Stromal cell of bone marrow (primary cell): ENCODE measurements around the gene F11R.
A peak's percentile ranks its signal among the peaks of the same experiment; 100 is the strongest.
"Not testable (repeated sequence)": the region's sequence is repeated elsewhere in the genome, so short reads cannot be mapped to it uniquely, and the experiment has no call there.

ENCODE experiments used
- DNase-seq: peaks from one replicate; pipeline ENCODE4 v3.0.0-alpha.2; 2012; ENCODE audit warnings: low read depth

Gene F11R

DNA sequence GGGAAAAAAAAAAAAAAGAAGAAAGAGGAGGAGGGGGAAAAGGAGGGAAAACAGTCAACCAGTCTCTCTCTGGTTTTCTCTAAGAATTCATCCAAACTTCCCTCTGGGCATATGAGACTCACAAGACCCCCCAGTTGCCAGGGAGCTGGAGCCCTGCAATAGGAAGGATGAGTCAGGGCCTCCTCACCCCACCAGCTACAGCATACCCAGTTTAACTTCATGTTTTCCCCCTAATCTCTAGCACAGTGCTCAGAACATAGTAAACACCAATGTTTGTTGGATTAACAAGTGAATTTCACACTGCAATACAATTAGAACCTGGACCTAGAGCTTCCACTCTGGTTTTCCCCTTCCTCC lies 7.8 kb downstream of the F11R start:
- no peak for DNase-seq

DNA sequence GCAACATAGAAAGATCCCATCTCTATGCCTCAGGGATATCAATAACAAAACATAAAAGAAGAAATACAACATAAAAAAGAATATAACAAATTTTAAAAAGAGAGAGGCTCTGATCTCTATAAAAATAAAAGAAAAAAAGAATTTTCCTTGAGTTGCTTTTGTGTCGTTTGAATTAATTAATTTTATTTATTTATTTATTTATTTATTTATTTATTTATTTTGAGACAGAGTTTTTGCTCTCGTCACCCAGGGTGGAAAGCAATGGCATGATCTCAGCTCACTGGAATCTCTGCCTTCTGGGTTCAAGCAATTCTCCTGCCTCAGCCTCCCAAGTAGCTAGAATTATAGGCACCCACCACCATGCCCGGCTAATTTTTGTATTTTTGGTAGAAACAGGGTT lies 8.5 kb downstream of the F11R start:
- no peak for DNase-seq

DNA sequence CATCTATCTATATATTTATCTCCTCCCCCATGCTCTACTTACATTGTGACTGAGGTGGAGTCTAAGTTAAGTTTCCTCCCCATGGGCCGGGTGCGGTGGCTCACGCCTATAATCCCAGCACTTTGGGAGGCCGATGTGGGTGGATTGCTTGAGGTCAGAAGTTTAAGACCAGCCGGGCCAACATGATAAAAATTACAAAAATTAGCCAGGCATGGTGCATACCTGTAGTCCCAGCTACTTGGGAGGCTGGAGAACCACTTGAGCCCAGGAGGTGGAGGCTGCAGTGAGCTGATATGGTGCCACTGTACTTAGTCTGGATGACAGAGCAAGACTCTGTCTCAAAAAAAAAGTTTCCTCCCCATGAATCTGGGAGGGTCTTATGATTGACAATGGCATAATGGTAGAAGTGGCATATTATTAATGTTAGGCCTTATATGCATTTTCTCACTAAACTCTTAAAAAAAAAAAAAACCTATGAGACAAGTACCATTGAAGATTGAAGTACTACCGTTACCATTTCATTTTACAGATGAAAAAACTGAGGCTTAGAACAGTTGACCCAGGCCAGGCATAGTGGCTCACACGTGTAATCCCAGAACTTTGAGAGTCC lies 11.2 kb downstream of the F11R start:
- DNase-seq, result no peak

DNA sequence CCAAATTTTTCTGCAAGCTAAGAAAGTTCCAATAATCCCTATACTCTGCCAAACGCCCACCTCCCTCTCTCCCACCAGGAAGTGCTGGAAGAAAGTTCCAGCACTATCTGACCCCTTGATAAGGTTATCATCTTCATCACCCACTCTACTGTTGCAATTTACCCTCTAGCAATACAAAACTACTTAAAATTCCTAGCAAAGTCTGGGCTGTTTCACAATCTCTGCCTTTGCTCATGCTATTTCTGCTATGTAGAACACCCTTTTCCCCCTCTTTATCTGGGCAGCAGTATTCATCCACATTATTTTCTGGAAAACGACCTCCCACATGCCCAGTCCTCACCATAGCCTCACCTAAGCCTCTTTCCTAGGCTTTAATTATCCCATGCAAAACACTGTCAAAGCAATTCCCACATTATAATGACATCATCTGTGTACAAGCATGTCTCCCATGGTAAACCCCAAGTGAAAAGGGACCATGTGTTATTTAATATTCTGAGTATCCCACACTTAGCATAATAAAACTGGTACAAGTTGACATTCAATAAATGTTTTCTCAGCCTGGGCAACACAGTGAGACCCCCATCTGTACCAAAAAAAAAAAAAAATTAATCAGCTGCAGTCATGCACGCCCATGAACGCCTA lies 12.0 kb downstream of the F11R start:
- DNase-seq, result no peak

DNA sequence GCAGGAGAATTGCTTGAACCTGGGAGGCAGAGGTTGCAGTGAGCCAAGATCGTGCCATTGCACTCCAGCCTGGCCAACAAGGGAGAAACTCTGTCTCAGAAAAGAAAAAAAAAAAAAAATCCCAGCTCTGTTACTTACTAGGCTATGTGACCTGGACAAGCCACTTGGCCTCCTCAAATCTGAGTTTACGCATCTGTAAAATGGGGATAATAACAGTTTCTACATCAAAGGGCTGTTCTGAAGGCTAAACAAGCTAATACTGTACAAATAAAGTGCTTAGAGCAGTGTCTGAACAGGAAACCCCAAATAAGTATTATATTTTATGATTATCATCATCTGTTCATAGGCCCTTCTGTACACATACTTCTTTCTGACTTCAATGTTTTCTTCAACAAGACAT lies 13.6 kb downstream of the F11R start:
- no peak for DNase-seq

DNA sequence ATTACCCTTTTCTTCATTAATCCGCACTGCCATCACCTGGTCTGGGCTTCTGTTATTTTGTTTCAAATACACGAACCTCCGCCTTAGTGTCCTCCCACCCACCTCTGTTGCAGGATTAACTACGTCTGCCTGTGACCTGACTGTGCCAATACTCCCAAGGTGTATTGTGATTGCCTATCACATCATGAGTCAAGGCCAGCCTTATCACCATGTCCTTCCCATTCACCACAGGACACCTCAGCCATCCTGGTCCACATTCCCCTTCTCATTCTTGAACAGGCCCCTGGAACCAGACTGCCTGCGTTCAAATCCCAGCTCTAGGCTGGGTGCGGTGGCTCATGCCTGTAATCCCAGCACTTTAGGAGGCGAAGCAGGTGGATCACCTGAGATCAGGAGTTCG lies 14.4 kb downstream of the F11R start:
- no peak for DNase-seq

DNA sequence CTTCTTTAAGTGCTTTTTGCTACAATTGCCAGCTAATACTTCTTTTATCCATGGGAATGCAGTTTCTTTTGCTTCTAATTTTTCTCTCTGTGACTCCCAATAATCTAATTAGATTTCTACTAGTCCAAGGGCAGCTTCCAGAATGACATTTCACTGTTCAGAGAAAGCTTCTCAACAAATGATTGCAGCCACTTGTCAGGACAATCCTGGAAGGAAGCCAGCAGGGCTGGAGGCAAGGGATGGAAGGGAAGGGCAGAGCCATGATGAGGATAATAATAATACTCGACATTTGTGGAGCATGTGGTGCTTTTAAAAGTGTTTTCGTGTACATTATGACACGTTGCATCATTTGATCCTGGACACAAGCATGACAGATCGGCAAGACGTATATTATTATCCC lies 19.4 kb downstream of the F11R start:
- DNase-seq, result no peak

DNA sequence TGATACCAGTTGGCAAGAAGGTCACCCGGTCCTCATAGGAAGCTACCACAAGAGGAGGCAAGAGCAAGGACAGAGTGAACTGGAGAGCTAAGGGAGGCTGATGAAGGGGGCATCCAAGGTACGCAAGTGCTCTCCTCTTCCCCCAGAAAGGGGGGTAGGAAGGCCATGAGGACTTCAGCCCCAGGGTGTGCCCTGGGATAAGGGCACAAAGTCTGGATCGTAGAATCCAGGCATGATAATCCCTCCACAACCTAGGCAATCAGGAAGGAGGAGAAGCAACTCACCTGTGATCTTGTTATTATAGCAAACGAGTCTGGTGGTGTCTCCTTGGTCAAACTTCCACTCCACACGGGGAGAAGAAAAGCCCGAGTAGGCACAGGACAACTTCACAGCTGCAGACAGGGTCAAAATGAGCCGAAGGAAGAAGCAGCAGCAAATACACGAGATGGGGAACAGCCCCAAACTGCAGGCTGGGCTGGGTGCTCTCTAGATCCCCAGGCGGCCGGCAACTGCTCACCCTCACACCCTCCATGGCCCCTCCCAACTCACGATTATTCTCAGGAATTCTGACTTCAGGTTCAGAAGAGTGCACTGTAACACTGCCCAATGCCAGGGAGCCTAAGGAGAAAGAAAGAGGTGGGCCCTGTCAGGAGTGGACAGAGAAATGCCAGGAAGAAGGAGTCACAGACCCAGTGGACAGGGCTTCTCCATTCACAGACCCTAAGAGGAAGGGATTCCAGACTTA lies 20.0 kb downstream of the F11R start:
- DNase-seq, result no peak

DNA sequence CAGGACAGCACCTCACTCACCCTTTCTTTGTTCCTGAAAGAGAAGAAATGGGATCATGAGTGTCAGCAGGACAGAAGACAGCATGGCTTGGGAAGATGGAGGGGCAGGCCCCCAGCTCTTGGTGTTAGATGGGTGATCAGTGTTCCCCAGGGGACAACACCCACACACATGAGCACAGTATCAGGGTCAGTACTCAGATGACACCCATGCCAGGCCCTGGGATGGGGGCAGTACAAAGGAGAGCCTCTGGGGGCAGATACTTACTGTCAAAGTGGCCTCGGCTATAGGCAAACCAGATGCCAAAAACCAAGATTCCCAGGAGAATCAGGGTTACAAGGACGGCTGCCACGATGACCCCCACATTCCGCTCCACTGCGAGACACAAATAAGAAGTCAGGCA lies 21.6 kb downstream of the F11R start:
- no peak for DNase-seq

DNA sequence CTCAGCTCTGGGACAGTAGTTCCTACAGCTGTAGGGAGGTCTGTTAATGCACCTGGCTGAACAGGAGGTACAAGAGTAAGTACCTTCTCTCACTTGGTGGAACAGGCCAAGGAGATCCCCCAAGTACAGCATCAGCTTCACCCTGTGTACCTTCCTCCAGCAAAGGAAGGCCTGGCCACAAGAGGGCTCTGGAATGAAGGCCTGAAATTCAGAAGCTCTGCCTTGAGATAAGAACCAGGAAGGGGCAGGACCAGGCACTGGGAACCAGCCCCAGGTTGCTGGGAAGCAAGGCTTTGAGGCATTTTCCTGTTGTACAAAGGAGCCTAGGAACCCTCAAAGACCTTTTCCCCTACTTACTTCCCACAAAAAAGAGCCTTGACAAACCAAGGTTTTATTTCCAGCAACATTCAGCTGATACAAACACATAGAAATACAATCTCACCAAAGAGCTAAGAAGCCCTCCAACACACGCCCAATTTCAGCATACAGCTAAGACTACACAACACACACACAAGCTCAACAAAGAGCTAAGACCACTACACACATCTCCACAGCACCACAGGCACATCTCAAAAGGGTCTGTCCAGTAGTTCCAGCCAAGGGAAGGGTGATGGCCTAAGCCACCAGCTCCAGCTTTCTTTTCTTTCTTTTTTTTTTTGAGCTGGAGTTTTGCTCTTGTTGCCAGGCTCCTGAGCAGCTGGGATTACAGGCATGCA lies 23.5 kb downstream of the F11R start:
- DNase-seq, result no peak

DNA sequence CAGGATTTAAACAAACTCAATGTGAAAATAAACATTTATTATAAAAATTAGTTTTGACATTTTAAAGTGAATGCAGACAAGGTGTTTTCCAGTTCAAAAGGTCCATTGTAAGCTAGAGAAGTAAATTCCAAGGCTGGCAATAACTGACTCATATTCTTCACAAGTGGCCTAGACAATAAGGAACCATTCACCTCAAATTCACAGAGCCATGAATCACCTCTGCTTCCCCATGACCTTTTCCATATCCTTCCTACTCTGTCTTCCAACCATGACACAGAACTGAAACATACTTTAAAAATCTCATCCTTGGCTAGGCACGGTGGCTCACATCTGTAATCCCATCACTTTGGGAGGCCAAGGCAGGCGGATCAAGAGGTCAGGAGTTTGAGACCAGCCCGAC lies 24.8 kb downstream of the F11R start:
- no peak for DNase-seq

DNA sequence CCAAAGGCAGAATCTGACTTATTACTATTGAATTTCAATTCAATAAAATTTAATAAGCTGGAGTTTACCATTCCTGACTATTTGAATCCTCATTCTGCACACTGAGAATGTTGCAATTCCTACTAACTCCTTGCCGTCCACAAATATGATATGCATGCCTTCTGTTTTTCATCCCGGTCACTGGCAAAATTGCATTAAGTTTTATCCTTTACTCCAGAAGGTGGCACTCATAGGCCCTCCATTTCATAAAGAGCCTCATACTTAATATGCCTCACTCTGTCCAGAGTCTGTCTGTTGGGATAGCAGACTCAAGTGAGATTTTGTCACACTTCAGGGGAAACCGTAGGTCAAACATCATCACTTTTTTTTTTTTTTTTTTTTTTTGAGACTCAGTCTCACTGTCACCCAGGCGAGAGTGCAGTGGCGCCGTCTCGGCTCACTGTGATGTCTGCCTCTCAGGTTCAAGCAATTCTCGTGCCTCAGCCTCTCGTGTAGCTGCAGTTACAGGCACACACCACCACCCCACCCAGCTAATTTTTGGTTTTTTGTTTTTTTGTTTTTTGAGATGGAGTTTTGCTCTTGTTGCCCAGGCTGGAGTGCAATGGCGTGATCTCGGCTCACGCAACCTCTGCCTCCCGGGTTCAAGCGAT lies 27.3 kb downstream of the F11R start:
- peak; percentile 62 for DNase-seq

DNA sequence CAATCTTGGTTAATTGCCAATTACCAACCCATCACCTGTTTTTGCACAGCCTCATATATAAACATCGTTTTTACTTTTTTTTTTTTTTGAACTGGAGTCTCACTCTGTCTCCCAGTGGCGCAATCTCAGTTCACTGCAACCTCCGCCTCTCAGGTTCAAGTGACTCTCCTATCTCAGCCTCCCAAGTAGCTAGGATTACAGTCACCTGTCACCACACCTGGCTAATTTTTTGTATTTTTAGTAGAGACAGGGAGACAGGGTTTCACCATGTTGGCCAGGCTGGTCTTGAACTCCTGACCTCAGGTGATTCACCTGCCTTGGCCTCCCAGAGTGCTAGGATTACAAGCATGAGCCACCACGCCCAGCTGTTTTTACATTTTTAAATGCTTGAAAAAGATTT lies 28.9 kb downstream of the F11R start:
- not testable (repeated sequence) for DNase-seq

DNA sequence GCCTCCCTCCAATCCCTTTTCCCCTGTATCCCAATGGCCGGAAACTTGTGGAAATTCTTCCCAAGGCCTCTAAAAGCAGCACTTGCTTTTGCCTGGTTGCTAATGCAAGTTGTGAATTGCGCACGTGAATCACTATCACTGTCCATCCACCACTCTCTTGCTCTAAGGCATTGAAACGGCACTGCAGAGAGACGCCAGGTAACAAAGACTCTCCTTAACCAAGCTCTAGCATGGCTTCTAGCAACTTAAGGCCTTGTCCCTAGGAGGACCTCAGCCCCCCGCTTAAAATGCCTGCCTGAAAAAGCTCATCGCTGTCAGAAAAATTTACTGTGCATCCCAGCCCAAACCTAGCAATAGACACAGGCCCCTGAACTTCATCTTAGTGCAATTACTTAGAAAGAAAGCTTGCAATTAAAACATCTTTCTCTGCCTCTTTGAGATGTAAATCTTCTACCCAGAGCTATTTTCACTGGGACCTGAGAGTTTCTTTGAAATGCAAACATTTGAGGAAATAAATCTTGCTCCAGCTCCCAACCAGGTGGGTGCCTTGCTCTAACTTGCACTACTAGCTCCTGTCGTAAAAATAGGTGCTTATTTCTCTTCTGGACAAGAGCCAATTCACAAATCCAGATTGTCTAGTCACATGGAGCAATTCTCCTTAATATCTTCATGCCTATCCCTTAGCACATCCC lies 33.4 kb downstream of the F11R start:
- DNase-seq, result no peak

DNA sequence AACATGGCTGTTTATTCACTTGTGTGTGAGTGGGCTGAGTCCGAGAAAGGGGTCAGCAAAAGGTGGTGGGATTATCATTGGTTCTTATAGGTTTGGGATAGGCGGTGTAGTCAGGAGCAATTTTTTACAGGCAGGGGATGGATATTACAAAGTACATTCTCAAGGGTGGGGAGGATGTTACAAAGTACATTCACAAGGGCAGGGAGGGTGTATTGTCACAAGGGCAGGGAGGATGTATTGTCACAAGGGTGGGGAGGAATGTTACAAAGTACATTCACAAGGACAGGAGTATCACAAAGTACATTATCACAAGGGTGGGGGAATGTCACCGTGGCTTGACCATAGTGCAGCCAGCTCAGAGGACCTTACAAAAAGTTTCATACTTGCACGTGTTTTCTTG lies 35.2 kb downstream of the F11R start:
- no peak for DNase-seq

DNA sequence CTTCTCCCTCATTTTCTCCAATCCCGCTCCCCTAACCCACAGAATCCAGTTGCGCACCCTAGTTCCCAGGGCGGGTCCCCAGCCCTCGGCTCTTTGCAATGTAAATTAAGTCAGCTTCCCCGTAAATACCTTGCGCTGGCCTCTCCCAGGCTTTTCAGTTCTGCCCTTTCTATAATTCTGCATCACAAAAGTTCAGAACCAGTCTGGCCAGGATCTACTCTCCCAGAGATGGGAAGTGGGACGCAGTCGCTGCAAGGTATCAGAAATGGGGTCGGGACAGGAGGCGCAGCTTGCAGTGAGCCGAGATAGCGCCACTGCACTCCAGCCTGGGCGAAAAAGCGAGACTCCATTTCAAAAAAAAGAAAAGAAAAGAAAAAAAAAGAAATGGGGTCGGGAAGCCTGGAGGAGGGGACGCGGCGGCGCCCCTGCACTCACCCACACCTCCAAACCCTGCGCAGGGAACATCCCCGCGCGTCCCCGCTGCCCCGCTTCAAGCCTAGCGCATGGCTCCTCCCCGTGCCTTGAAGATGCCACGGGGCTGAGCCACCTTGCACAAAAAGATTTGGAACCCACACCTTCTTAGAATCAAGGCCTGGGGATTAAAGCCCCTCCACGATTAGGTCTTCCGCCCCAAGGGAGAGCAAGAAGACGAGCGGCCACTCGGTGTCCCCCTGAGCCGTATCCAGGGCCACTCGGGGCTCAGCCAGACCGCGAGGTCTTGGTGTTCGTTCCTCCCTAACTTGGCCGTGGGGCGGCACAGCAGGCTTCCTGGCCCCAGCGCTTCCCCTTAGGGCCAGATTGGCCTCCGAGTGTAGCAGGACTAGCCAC lies 39.2 kb downstream of the F11R start:
- no peak for DNase-seq

DNA sequence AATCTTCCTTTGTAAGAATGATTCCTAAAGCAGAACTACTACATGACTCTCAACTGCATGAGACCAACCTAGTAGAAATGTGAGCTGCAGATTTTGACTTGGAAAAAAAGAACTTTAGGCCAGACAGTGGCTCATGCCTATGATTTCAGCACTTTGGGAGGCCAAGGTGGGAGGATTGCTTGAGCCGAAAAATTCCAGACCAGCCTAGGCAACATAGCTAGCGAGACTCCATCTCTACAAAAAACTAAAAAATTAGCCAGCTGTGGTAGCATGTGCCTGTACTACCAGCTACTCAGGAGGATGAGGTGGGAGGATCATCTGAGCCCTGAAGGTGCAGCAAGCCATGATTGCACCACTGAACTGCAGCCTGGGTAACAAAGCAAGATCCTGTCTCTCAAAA lies 41.7 kb downstream of the F11R start:
- no peak for DNase-seq

DNA sequence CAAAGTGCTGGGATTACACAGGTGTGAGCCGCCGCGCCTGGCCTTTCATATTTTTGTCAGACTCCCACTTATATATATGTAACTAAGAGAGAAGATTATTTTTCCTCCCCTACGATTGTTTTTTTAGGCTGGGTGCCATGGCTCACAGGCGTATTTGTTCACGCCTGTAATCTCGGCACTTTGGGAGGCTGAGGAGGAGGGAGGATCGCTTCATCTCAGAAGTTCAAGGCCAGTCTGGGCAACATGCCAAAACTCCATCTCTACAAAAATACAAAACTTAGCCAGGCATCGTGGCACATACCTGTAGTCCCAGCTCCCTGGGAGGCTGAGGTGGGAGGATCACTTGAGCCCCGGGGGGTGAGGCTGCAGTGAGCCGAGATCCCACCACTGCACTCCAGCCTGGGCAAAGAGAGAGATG lies 42.4 kb downstream of the F11R start:
- no peak for DNase-seq

DNA sequence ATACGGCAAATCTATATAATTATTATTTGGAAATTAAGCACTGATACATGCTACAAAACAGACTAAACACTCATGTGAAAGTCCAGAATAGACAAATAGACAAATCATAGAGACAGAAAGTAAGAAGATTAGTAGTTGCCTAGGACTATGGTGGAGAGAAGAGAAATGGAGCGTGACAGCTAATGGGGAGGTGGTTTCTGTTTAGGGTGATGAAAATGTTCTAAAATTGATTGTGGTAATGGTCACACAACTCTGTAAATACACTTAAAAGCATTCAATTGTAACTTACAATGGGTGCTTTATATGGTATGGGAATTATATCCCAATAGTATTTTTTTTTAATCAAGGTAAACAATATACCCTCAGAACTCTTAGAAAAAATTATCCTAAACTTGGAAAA lies 45.9 kb downstream of the F11R start:
- no peak for DNase-seq

DNA sequence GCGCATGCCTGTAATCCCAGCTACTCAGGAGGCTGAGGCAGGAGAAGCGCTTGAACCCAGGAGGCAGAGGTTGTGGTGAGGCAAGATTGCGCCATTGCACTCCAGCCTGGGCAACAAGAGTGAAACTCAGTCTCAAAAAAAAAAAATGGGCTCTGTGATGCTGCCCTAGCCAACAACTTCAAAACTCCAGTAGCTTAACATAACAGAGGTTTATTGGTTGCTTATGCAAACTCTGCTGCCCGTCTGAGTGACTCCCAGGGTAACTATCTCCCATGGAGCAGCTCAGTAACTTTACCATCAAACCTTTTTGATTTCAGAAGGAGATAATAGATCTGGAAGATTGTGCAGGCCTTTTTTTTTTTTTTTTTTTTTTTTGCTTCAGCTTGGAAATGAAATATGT lies 47.5 kb downstream of the F11R start:
- no peak for DNase-seq

DNA sequence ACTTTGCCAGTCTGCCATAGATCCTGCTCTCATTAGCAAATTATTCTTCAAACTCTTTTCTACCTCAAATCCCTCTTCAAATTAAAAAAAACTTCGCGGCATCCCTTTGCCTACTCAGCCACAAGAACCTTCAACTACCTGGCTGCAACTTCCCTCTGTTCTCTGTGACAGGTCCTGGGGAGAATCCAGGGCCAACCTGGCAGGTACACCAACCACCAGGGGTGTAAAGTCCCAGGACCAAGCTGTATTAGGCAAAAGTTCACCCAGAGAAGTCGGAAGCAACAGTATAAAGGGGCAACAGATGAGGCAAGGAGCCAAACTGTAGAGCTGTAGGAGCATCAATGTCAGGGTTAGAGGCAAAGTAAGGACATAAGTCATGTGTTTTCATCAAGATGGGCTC lies 48.0 kb downstream of the F11R start:
- no peak for DNase-seq
